C4-2B (cell line): ENCODE results near the gene USP49.
A peak's percentile ranks its signal among the peaks of the same experiment; 100 is the strongest.

Experiments used
- H3K27ac ChIP-seq: fragments of 450-650 bp; 2 replicates; pipeline ENCODE4 v1.5.1; 2017
- CTCF ChIP-seq: fragments of 450-650 bp; conservative IDR thresholded peaks from 2 replicates; pipeline ENCODE4 v1.5.1; 2017; ENCODE audit warnings: mild to moderate bottlenecking
- ZFX ChIP-seq: fragments of 450-650 bp; IDR thresholded peaks from 2 replicates; pipeline ENCODE4 v1.6.1; 2017

USP49 gene

GRCh38 chr6:41939848-41940758 lies 44.9 kb upstream of the USP49 start:
- H3K27ac ChIP-seq, result peak overlapping the region; percentile 76
- TF ChIP-seq CTCF, result no peak

- TF ChIP-seq ZFX, result no peak
- no peak for TF ChIP-seq CTCF
- no peak overlapping the region for H3K27ac ChIP-seq
These were observed 44.1 kb upstream of the USP49 start for GRCh38 chr6:41939176-41939847.

- H3K27ac ChIP-seq, result no peak overlapping the region
These were observed 43.5 kb upstream of the USP49 start for GRCh38 chr6:41938590-41939175.

GRCh38 chr6:41937861-41938574 lies 42.8 kb upstream of the USP49 start:
- no peak overlapping the region for H3K27ac ChIP-seq
- TF ChIP-seq CTCF, result no peak
- TF ChIP-seq ZFX, result no peak

More at GRCh38 chr6:41938590-41939175, 43.5 kb upstream of the USP49 start:
- TF ChIP-seq CTCF (no peak), ZFX (no peak)

- TF ChIP-seq CTCF (no peak), ZFX (no peak)
- no peak overlapping the region for H3K27ac ChIP-seq
These were observed 42.3 kb upstream of the USP49 start for GRCh38 chr6:41937472-41937860.

- TF ChIP-seq CTCF (peak; percentile 90), ZFX (no peak)
- H3K27ac ChIP-seq, result no peak overlapping the region
These were observed 41.1 kb upstream of the USP49 start for GRCh38 chr6:41936073-41936837.
